ENCODE results near the gene SORCS1. TPM values are rescaled to one million over a fixed set of nuclear protein-coding genes. Genes with fewer than 3 reads are reported as not detected.

The SORCS1 gene
- total RNA-seq, 1 donor from 2014 or later: 11.1 TPM

DNA sequence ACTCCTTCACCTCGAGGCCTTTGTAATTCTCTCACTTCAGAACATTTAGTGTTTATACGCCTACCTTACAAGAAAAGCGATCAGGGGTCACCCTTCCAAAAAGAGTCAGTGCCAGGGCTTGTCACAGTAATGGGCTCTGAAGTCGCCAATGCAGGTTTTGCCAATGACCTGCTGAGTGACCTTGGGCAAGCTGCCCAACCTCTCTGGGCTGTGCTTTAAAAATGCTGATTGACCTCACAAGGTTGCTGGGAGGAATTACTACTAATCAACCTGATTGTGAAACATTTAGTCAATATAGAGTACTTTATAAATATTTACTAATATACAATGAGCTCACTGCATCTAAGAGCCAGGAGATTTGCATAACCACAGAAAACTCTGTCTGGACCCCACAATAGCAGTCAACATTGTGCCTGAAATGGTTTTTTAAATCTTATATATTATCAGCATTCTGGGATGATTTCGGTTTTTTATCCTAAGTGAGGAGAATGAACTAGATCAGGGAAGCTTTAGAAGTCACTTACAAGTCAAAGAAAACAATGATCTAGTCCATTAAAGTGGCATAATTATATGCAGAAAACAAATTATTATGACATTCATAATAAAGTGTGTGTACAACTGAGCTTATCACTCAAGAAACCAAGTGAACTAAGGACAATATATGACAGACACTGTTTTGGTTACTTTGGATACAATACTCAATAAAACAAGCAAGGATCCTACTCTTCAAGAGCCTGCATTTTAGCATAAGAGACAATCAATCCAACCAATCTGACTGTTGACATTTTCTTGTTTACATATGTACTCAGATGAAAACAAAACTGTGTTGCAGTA, 290.5 kb downstream of the SORCS1 start:
- H3K9me3 Mint-ChIP-seq: peaks cover 11% of the 10 kb centered on the region
- no peaks in the 10 kb centered on the region for H3K36me3 ChIP-seq
- H3K27me3 ChIP-seq: no peaks in the 10 kb centered on the region
- no peaks in the 10 kb centered on the region for H3K27me3 Mint-ChIP-seq (ENCODE audit: insufficient read depth, low read depth)
- H3F3A ChIP-seq (ENCODE audit: low read depth): no peaks in the 10 kb centered on the region
- H3K36me3 Mint-ChIP-seq: peaks cover 1% of the 10 kb centered on the region
- H2AFZ ChIP-seq (replicated peaks): no peak overlapping the region
- DNase-seq (ENCODE audit: low spot score): no peak
- no peaks in the 10 kb centered on the region for H3K4me1 Mint-ChIP-seq
- no peak overlapping the region for H3K4me3 Mint-ChIP-seq
- H3K4me3 ChIP-seq: no peak overlapping the region
- H3K27ac ChIP-seq: no peak overlapping the region
- TF ChIP-seq, protein P1, sequence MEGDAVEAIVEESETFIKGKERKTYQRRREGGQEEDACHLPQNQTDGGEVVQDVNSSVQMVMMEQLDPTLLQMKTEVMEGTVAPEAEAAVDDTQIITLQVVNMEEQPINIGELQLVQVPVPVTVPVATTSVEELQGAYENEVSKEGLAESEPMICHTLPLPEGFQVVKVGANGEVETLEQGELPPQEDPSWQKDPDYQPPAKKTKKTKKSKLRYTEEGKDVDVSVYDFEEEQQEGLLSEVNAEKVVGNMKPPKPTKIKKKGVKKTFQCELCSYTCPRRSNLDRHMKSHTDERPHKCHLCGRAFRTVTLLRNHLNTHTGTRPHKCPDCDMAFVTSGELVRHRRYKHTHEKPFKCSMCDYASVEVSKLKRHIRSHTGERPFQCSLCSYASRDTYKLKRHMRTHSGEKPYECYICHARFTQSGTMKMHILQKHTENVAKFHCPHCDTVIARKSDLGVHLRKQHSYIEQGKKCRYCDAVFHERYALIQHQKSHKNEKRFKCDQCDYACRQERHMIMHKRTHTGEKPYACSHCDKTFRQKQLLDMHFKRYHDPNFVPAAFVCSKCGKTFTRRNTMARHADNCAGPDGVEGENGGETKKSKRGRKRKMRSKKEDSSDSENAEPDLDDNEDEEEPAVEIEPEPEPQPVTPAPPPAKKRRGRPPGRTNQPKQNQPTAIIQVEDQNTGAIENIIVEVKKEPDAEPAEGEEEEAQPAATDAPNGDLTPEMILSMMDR (IDR thresholded peaks at IDR 0.05): no peak
- no peak for TF ChIP-seq EZH2phosphoT487 (IDR thresholded peaks at IDR 0.05)
- H3K79me2 ChIP-seq (ENCODE audit: low read depth): no peaks in the 10 kb centered on the region
- H3K9ac ChIP-seq: no peak overlapping the region
- H3K27ac Mint-ChIP-seq: no peak overlapping the region
- peaks cover 12% of the 10 kb centered on the region for H3K9me3 ChIP-seq (ENCODE audit: low read depth)
- H3K4me1 ChIP-seq: peaks cover 3% of the 10 kb centered on the region
- H3K4me2 ChIP-seq: no peak overlapping the region
- no peaks in the 10 kb centered on the region for H4K20me1 ChIP-seq (ENCODE audit: low read depth)

- no peaks in the 10 kb centered on the region for H3K79me2 ChIP-seq (ENCODE audit: low read depth)
- Mint-ChIP-seq H3K4me3 (no peak overlapping the region), H3K27me3 (ENCODE audit: insufficient read depth, low read depth) (no peaks in the 10 kb centered on the region), H3K4me1 (no peaks in the 10 kb centered on the region), H3K9me3 (peaks cover 14% of the 10 kb centered on the region), H3K36me3 (peaks cover 1% of the 10 kb centered on the region), H3K27ac (no peak overlapping the region)
- no peak overlapping the region for H3K27ac ChIP-seq
- peaks cover 3% of the 10 kb centered on the region for H3K4me1 ChIP-seq
- peaks cover 12% of the 10 kb centered on the region for H3K9me3 ChIP-seq (ENCODE audit: low read depth)
- TF ChIP-seq, protein P1 (IDR thresholded peaks at IDR 0.05): no peak
- no peak for TF ChIP-seq EZH2 (IDR thresholded peaks at IDR 0.05)
- TF ChIP-seq EZH2phosphoT487 (IDR thresholded peaks at IDR 0.05): no peak
- no peaks in the 10 kb centered on the region for H3K36me3 ChIP-seq
- no peak overlapping the region for H3K4me2 ChIP-seq
- no peaks in the 10 kb centered on the region for H3K27me3 ChIP-seq
- no peak overlapping the region for H2AFZ ChIP-seq (replicated peaks)
- no peaks in the 10 kb centered on the region for H3F3A ChIP-seq (ENCODE audit: low read depth)
- no peaks in the 10 kb centered on the region for H4K20me1 ChIP-seq (ENCODE audit: low read depth)
- DNase-seq (ENCODE audit: low spot score): no peak
- H3K9ac ChIP-seq: no peak overlapping the region
- no peak overlapping the region for H3K4me3 ChIP-seq
Observed at GRCh38 chr10:106872176-106872575, 292.3 kb downstream of the SORCS1 start.

GRCh38 chr10:106866244-106866845, 298.2 kb downstream of the SORCS1 start:
- Mint-ChIP-seq H3K27ac (no peak overlapping the region), H3K9me3 (peaks cover 17% of the 10 kb centered on the region), H3K36me3 (no peaks in the 10 kb centered on the region), H3K4me1 (no peaks in the 10 kb centered on the region), H3K27me3 (ENCODE audit: insufficient read depth, low read depth) (no peaks in the 10 kb centered on the region), H3K4me3 (no peak overlapping the region)
- no peak overlapping the region for H2AFZ ChIP-seq (replicated peaks)
- H3K27me3 ChIP-seq: no peaks in the 10 kb centered on the region
- no peak overlapping the region for H3K4me2 ChIP-seq
- TF ChIP-seq, protein P1 (IDR thresholded peaks at IDR 0.05): no peak
- TF ChIP-seq EZH2 (IDR thresholded peaks at IDR 0.05) (no peak), EZH2phosphoT487 (IDR thresholded peaks at IDR 0.05) (no peak)
- H4K20me1 ChIP-seq (ENCODE audit: low read depth): no peaks in the 10 kb centered on the region
- H3F3A ChIP-seq (ENCODE audit: low read depth): no peaks in the 10 kb centered on the region
- H3K27ac ChIP-seq: no peak overlapping the region
- no peaks in the 10 kb centered on the region for H3K79me2 ChIP-seq (ENCODE audit: low read depth)
- no peak for DNase-seq (ENCODE audit: low spot score)
- H3K4me3 ChIP-seq: no peak overlapping the region
- H3K9me3 ChIP-seq (ENCODE audit: low read depth): no peaks in the 10 kb centered on the region
- no peaks in the 10 kb centered on the region for H3K4me1 ChIP-seq
- H3K36me3 ChIP-seq: no peaks in the 10 kb centered on the region
- H3K9ac ChIP-seq: no peak overlapping the region

All from neural progenitor cell (in vitro differentiated cells).